ENCODE measurements around the gene PCDHB9. TPM values are rescaled to one million over a fixed set of nuclear protein-coding genes. Genes with fewer than 3 reads are reported as not detected.
"Not testable (repeated sequence)": the region's sequence is repeated elsewhere in the genome, so short reads cannot be mapped to it uniquely, and the experiment has no call there.

Gene PCDHB9
- polyA plus RNA-seq, 1 donor, result 3.2 TPM

DNA sequence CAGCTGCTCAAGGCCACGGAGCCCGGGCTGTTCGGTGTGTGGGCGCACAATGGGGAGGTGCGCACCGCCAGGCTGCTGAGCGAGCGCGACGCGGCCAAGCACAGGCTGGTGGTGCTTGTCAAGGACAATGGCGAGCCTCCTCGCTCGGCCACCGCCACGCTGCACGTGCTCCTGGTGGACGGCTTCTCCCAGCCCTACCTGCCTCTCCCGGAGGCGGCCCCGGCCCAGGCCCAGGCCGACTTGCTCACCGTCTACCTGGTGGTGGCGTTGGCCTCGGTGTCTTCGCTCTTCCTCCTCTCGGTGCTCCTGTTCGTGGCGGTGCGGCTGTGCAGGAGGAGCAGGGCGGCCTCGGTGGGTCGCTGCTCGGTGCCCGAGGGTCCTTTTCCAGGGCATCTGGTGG is 2.2 kb downstream of the PCDHB9 start:
- DNase-seq, result not testable (repeated sequence)

DNA sequence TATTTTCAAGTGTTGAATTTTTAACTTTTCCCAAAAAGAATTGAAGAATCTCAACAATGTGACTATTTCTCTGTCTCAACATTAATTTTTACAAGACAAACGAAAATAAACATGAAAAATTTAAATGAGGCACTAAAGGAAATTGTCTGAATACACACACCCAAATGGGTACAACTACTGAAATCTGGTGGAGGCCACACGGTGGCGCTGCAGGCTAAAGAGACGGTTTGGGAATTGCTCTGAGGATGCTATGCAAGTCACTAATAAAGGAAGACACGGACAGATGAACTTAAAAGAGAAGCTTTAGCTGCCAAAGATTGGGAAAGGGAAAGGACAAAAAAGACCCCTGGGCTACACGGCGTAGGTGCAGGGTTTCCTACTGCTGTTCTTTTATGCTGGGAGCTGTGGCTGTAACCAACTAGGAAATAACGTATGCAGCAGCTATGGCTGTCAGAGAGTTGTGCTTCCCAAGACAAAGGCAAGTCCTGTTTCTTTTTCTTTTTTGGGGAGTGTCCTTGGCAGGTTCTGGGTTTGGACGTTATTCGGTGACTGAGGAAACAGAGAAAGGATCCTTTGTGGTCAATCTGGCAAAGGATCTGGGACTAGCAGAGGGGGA is 5.3 kb downstream of the PCDHB9 start, which contains the start of gene PCDHB10:
PCDHB10 (plus strand) TSS at position 244 of the 616 bp plus-strand sequence; CDS start at position 444, 200 bp downstream.
- peak; percentile 10 for DNase-seq

- not testable (repeated sequence) for DNase-seq
These were observed 7.4 kb downstream of the PCDHB9 start for GRCh38 chr5:141194332-141194731.

DNA sequence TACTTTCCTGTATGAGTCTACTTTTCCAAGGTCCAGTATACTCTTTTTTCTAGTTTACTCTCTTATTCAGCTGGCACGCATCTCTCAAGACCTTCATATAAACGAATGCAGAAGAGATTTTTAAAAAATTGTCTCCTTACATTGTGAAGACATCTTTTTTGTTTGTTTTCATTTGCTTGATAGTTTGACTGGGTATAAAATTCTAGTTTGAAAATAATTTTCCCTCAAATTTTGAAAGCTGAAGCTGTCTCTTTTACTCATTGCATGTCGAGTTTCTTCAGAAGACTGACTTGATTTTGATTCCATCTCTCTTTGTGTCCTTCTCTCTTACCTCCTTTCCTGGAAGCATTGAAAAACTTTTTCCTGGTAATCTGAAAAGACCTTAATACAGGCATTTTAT is 9.4 kb downstream of the PCDHB9 start:
- no peak for DNase-seq

DNA sequence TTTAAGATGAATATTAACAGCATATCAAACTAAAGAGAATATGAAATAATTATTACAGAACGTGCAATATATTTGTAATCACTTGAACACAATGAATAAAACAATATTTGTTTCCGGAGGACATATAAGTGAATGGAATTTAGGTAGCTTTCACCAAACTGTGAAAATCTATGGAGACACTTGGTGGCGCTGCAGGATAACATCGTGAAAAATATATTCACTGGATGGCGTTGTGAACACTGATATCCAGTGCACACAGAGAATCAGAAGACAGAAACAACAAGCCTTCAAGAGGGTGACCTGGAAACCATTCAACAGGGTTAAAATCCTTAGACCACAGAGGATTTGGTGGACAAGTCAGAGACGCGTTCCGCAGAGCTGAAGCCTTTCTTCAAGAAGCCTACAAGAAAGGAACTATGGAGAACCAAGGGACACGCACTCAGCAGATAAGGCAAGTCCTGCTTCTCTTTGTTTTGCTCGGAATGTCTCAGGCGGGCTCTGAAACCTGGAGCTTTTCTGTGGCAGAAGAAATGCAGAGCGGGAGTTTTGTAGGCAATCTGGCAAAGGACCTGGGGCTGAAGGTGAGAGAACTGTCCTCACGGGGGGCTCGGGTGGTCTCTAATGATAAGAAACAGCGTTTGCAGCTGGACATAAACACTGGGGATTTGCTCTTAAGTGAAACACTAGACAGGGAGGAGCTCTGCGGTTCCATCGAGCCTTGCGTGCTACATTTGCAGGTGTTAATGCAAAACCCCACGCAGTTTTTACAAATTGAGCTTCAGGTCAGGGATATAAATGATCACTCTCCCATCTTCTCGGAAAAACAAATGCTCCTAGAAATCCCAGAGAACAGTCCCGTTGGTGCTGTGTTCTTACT is 12.6 kb downstream of the PCDHB9 start, which contains the start of gene PCDHB11:
PCDHB11 (plus strand) TSS at position 269 of the 877 bp plus-strand sequence; CDS start at position 417, 148 bp downstream.
- no peak for DNase-seq

GRCh38 chr5:141201126-141201525 is 14.2 kb downstream of the PCDHB9 start:
- not testable (repeated sequence) for DNase-seq

- DNase-seq, result not testable (repeated sequence)
These were observed 14.7 kb downstream of the PCDHB9 start for GRCh38 chr5:141201646-141202045.

DNA sequence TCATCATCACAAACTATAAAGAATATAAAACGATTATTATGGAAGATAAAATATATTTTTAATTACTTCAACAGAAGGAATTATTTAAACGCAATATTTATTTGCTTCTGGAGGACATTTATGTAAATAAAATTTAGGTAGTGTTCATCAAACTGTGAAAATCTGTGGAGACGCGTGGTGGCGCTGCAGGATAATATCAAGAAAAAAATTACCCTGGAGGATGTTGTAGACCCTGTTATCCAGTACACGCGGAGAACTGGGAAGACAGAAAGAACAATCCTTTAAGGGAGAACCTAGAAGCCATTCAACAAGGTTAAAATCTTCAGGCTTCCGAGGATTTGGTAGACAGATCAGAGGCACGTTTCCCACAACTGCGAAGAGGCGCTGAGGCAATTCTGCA is 21.5 kb downstream of the PCDHB9 start, which contains the start of gene PCDHB12:
PCDHB12 (plus strand) TSS at position 242 of the 400 bp plus-strand sequence. CDS start 189 bp downstream, outside the sequence.
- DNase-seq, result no peak

GRCh38 chr5:141210281-141210680 is 23.3 kb downstream of the PCDHB9 start:
- not testable (repeated sequence) for DNase-seq

DNA sequence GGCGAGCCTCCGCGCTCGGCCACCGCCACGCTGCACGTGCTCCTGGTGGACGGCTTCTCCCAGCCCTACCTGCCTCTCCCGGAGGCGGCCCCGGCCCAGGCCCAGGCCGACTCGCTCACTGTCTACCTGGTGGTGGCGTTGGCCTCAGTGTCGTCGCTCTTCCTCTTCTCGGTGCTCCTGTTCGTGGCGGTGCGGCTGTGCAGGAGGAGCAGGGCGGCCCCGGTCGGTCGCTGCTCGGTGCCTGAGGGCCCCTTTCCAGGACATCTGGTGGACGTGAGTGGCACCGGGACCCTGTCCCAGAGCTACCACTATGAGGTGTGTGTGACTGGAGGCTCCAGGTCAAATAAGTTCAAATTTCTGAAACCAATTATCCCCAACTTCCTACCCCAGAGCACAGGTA is 23.9 kb downstream of the PCDHB9 start:
- DNase-seq, result not testable (repeated sequence)

- DNase-seq, result not testable (repeated sequence)
These were observed 26.8 kb downstream of the PCDHB9 start, which contains the start of gene PCDHB13 for GRCh38 chr5:141213656-141214339. Gene PCDHB13 (plus strand): TSS chr5:141213919. CDS start chr5:141214124, 205 bp downstream.

DNA sequence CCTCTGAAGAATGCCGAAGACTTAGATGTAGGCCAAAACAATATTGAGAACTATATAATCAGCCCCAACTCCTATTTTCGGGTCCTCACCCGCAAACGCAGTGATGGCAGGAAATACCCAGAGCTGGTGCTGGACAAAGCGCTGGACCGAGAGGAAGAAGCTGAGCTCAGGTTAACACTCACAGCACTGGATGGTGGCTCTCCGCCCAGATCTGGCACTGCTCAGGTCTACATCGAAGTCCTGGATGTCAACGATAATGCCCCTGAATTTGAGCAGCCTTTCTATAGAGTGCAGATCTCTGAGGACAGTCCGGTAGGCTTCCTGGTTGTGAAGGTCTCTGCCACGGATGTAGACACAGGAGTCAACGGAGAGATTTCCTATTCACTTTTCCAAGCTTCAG is 27.6 kb downstream of the PCDHB9 start:
- DNase-seq, result not testable (repeated sequence)

- not testable (repeated sequence) for DNase-seq
These were observed 28.5 kb downstream of the PCDHB9 start for GRCh38 chr5:141215504-141215903.

GRCh38 chr5:141216035-141216434 is 29.1 kb downstream of the PCDHB9 start:
- DNase-seq, result not testable (repeated sequence)

DNA sequence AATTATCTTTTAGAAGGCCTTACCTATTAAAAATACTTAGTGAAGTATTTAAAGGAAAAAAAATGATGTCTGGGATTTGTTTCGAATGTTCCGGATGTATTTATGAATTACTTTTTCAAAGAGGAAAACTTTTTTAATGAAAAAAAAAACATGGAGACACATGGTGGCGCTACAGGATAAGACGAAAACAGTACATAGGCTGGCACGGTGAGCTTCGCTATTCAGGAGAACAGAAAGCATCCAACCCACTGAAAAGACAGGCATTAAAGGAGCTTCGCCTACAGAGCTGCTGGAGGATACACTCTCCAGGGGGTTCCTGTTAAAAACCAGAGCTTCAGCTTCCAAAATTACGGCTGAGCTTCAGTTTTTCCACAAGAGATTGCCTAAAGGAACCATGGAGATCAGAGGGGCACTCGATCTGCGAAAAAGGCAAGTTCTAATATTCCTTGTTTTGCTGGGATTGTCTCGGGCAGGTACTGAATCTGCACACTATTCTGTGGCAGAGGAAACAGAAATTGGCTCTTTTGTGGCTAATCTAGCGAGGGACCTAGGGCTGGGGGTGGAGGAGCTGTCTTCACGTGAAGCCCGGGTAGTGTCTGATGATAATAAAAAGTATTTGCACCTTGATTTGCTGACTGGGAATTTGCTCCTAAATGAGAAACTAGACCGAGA is 36.3 kb downstream of the PCDHB9 start, which contains the start of gene PCDHB14:
PCDHB14 (plus strand) TSS at position 232 of the 672 bp plus-strand sequence; CDS start at position 395, 163 bp downstream.
- peak; percentile 15 for DNase-seq

- DNase-seq, result not testable (repeated sequence)
These were observed 37.9 kb downstream of the PCDHB9 start for GRCh38 chr5:141224844-141225243.

DNA sequence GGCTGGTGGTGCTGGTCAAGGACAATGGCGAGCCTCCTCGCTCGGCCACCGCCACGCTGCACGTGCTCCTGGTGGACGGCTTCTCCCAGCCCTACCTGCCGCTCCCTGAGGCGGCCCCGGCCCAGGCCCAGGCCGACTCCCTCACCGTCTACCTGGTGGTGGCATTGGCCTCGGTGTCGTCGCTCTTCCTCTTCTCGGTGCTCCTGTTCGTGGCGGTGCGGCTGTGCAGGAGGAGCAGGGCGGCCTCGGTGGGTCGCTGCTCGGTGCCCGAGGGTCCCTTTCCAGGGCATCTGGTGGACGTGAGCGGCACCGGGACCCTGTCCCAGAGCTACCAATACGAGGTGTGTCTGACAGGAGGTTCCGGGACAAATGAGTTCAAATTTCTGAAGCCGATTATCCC is 38.5 kb downstream of the PCDHB9 start:
- not testable (repeated sequence) for DNase-seq

DNA sequence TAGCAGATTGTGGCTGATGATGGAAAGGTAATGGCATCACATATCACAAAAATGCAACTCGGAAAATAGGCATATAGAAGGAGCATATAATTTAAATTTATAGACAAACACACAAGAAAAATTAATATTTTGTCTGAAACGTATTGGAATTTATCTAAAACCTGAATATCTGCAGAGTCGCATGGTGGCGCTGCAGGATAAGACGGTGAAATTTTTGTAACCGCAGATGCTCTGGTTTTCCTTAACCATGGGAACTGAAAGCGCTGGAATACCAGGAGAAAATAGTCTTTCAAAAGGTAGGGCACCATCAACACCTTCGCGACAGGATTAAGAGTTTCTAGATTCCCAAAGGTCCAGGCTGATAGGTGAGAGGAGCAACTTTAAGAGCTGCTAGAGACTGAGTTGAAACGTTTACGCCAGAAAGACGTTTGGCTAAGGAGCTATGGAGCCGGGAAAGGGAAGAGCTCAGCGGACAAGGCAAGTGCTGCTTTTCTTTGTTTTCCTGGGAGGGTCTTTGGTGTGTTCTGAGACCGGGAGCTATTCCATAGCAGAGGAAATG is 47.2 kb downstream of the PCDHB9 start:
- DNase-seq, result peak; percentile 8

GRCh38 chr5:141235922-141236321 is 49.0 kb downstream of the PCDHB9 start:
- DNase-seq, result not testable (repeated sequence)

DNA sequence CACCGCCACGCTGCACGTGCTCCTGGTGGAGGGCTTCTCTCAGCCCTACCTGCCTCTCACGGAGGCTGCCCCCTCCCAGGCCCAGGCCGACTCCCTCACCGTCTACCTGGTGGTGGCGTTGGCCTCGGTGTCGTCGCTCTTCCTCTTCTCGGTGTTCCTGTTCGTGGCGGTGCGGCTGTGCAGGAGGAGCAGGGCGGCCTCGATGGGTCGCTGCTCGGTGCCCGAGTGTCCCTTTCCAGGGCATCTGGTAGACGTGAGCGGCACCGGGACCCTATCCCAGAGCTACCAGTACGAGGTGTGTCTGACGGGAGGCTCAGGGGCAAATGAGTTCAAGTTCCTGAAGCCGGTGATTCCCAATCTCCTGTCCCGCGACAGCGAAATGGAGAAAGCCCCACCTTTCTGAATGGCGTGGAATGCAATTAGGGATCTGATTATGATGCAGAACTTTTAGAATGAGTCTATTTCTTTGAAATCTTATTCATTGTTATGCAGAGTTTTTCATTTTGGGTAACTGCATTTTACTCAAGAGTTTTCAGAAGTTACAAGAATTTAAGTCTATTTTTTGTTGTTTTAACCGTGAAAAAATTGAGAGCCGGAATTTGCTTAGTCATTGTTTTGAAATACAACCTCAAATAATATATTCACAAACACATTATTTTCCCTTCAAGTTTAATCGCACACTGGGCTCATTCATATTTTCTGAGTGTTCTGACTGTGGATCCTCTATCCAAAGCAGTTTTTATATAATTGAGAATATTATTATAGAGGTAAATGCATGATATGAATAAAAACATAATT is 49.8 kb downstream of the PCDHB9 start:
- no peak for DNase-seq

Measured in hindlimb muscle (tissue), 1 donor.